Endothelial cell of umbilical vein (primary cell): ENCODE results near the gene IFT88. TPM values are rescaled to one million over a fixed set of nuclear protein-coding genes. Genes with fewer than 3 reads are reported as not detected.

Experiments
- BruUV-seq: library from RNA; stranded (reverse); fragments of 400-500 nt; replicated peaks from 2 replicates; lab custom pipeline; 2021; lab: Mats Ljungman, UMichigan
- CTCF ChIA-PET: fragments of 300-600, 350-600 bp; sonication (Branson Sonifier 250); formaldehyde crosslinking; loops from one replicate; lab custom pipeline; 2021; ENCODE audit warnings: antibody characterized with exemption, inconsistent platforms; lab: Charles Lee
- POLR2A ChIA-PET: fragments of 300-600, 350-600 bp; sonication (Branson Sonifier 250); formaldehyde crosslinking; loops from one replicate; lab custom pipeline; 2021; ENCODE audit warnings: antibody characterized with exemption, inconsistent platforms; lab: Charles Lee
- DNase-seq: peaks from one replicate; pipeline ENCODE4 v3.0.0-alpha.2; 2011; ENCODE audit warnings: low read depth, low spot score
- FAIRE-seq: peaks from 2 replicates; lab custom pipeline; 2011; peaks lifted over from hg19 to GRCh38; lab: Jason Lieb, UNC
- H2AFZ ChIP-seq: 2 replicates; pipeline ENCODE4 v1.6.0; 2012; ENCODE audit warnings: low read depth, low read length, control low read depth, inconsistent platforms
- H3K27ac ChIP-seq: 2 replicates; pipeline ENCODE4 v1.5.1; 2011; ENCODE audit warnings: low read depth, mild to moderate bottlenecking, control low read depth, low read length, moderate library complexity; ENCODE audit not compliant: insufficient read depth
- H3K27me3 ChIP-seq, 2 experiments: 2 replicates each; pipeline versions ENCODE4 v1.6.0 to v1.6.1; 2011; ENCODE audit warnings: low read length in 2 of 2, mixed read lengths in 1 of 2; ENCODE audit not compliant: control insufficient read depth in 2 of 2, insufficient read depth in 2 of 2
- H3K36me3 ChIP-seq, 2 experiments: 2 replicates in 1 of 2; 3 replicates in 1 of 2; pipeline ENCODE4 v1.5.1; 2011; ENCODE audit warnings: low read length in 2 of 2, mild to moderate bottlenecking in 1 of 2, moderate library complexity in 1 of 2; ENCODE audit not compliant: control insufficient read depth in 2 of 2, insufficient read depth in 2 of 2; ENCODE audit errors: extremely low read depth in 1 of 2
- H3K4me1 ChIP-seq: 3 replicates; pipeline ENCODE4 v1.5.1; 2011; ENCODE audit warnings: mild to moderate bottlenecking, low read length; ENCODE audit not compliant: control insufficient read depth, insufficient read depth; ENCODE audit errors: extremely low read depth
- H3K4me2 ChIP-seq: 2 replicates; pipeline ENCODE4 v1.6.1; 2011; ENCODE audit warnings: low read length, control low read depth, mixed read lengths; ENCODE audit not compliant: insufficient read depth
- H3K4me3 ChIP-seq, 3 experiments: fragments of 200-600 bp in 1 of 3; sonication (generic), shearing (Covaris generic) in 1 of 3; replicated peaks in 1 of 3; 2 replicates each; pipeline ENCODE4 v1.5.1; 2011 to 2016; ENCODE audit warnings: control low read depth in 3 of 3, low read length in 3 of 3, mild to moderate bottlenecking in 2 of 3, inconsistent platforms in 1 of 3, low read depth in 1 of 3, moderate library complexity in 1 of 3; ENCODE audit not compliant: insufficient read depth in 1 of 3
- H3K79me2 ChIP-seq: 2 replicates; pipeline ENCODE4 v1.6.0; 2012; ENCODE audit warnings: low read length, inconsistent platforms; ENCODE audit not compliant: control insufficient read depth, insufficient read depth
- H3K9ac ChIP-seq: replicated peaks from 2 replicates; pipeline ENCODE3; 2011; ENCODE audit warnings: low read length, control low read depth; ENCODE audit not compliant: insufficient read depth; ENCODE audit errors: extremely low read depth
- H3K9me1 ChIP-seq: replicated peaks from 3 replicates; pipeline ENCODE4 v1.6.0; 2011; ENCODE audit warnings: mild to moderate bottlenecking, low read length; ENCODE audit not compliant: control insufficient read depth, insufficient read depth; ENCODE audit errors: extremely low read depth
- H3K9me3 ChIP-seq: replicated peaks from 2 replicates; pipeline ENCODE4 v1.5.1; 2012; ENCODE audit warnings: low read length, inconsistent platforms; ENCODE audit not compliant: control insufficient read depth, insufficient read depth
- H4K20me1 ChIP-seq: replicated peaks from 2 replicates; pipeline ENCODE3; 2011; ENCODE audit warnings: mild to moderate bottlenecking, low read length; ENCODE audit not compliant: control insufficient read depth, insufficient read depth; ENCODE audit errors: extremely low read depth
- CTCF ChIP-seq, 2 donors: IDR thresholded peaks; 1 replicate in 1 of 2; 2 replicates in 1 of 2; pipeline ENCODE4 v1.5.1; 2011; ENCODE audit warnings: low read length in 2 of 2, mild to moderate bottlenecking in 2 of 2, moderate library complexity in 2 of 2, control low read depth in 1 of 2, inconsistent platforms in 1 of 2, low read depth in 1 of 2; ENCODE audit not compliant: insufficient read depth in 1 of 2; ENCODE audit errors: extremely low read depth in 1 of 2
- EZH2 ChIP-seq: IDR thresholded peaks from 2 replicates; pipeline ENCODE4 v1.6.1; 2012; ENCODE audit warnings: borderline replicate concordance, low read depth, mild to moderate bottlenecking, moderate library complexity, low read length, inconsistent platforms; ENCODE audit not compliant: severe bottlenecking
- FOS ChIP-seq: IDR thresholded peaks from 2 replicates; pipeline ENCODE4 v1.6.1; 2011; ENCODE audit warnings: mild to moderate bottlenecking, low read length, moderate library complexity, borderline replicate concordance; ENCODE audit not compliant: insufficient read depth
- GATA2 ChIP-seq: IDR thresholded peaks from 2 replicates; pipeline ENCODE4 v1.7.0; 2011; ENCODE audit warnings: low read depth, mild to moderate bottlenecking, moderate library complexity, mixed read lengths, low read length; ENCODE audit not compliant: insufficient read length, insufficient read depth
- JUN ChIP-seq: IDR thresholded peaks from 2 replicates; pipeline ENCODE4 v1.6.1; 2011; ENCODE audit warnings: borderline replicate concordance, low read depth; ENCODE audit not compliant: insufficient read length, insufficient read depth
- MAX ChIP-seq: IDR thresholded peaks from 2 replicates; pipeline ENCODE4 v1.6.1; 2011; ENCODE audit not compliant: insufficient read depth, insufficient read length
- MYC ChIP-seq: IDR thresholded peaks from one replicate; pipeline ENCODE4 v1.6.1; 2011; ENCODE audit warnings: mild to moderate bottlenecking, low read depth, low read length
- POLR2A ChIP-seq: IDR thresholded peaks from 2 replicates; pipeline ENCODE4 v1.6.1; 2012; ENCODE audit warnings: low read depth, mild to moderate bottlenecking, control low read depth, low read length
- POLR2AphosphoS5 ChIP-seq: IDR thresholded peaks from 2 replicates; pipeline ENCODE4 v1.6.1; 2012; ENCODE audit warnings: low read depth, mild to moderate bottlenecking, control low read depth, low read length, moderate library complexity; ENCODE audit not compliant: insufficient read depth
- dilution Hi-C: fragments of 300-500 bp; cut with MboI; formaldehyde crosslinking; loops from one replicate; pipeline ENCODE4 v1.15.0; 2019; ENCODE audit warnings: low sequenced_read_pairs; ENCODE audit not compliant: extremely low pct_ligation_motif_present
- intact Hi-C: fragments of 100-400 bp; cut with micrococcal nuclease; formaldehyde crosslinking; loops from one replicate; pipeline ENCODE4 v1.10.0; 2022
- polyA plus RNA-seq, 4 experiments: library from polyadenylated mRNA; depleted of rRNA in 3 of 4; stranded (reverse) in 3 of 4; unstranded in 1 of 4; fragments of >200 nt; gene quantifications; 2 replicates each; pipeline versions ENCODE4 v1.2.1 to v1.2.3, GENCODE V29; 2011 to 2012; ENCODE audit warnings: missing spikeins in 1 of 4
- total RNA-seq: library from RNA; stranded (reverse); gene quantifications from 2 replicates; pipeline ENCODE4 v1.2.3, GENCODE V29; 2021

The IFT88 gene
- total and polyA plus RNA-seq, 2 donors (not counting 3 experiments of a cell fraction or from before 2014, with no cell fraction given): 2.4 to 9.1 TPM

GRCh38 chr13:20608438-20609020 is 41.6 kb downstream of the IFT88 start:
- ChIA-PET CTCF (interaction anchor here (1.2 to 1.6 kb wide), 3 partner anchors 10 to 316 kb away, joined by 3 to 4 read pairs (median 3); no protein-coding TSS in a partner anchor), POLR2A (no interaction called here)
- peaks cover 18% of the 10 kb centered on the region for H3K4me1 ChIP-seq
- peak overlapping the region; percentile 65 for H3K27ac ChIP-seq
- DNase-seq (no peak), FAIRE-seq (no peak)
- dilution Hi-C loops (no loop called here), intact Hi-C loops (loop anchor here (5.0 kb wide), 1 partner anchor 41 kb away; the partner anchor contains the start of gene IFT88)
- H3K79me2 ChIP-seq: no peaks in the 10 kb centered on the region
- no peaks in the 10 kb centered on the region for H3K9me1 ChIP-seq
- no TSS peak for BruUV-seq
- H3K36me3 ChIP-seq: no peaks in the 10 kb centered on the region
- H3K9me3 ChIP-seq: no peaks in the 10 kb centered on the region
- peak overlapping the region; percentile 63 for H2AFZ ChIP-seq
- peak overlapping the region; percentile 26 for H3K9ac ChIP-seq
- no peaks in the 10 kb centered on the region for H3K27me3 ChIP-seq
- H4K20me1 ChIP-seq: no peaks in the 10 kb centered on the region
- H3K4me3 ChIP-seq: no peak overlapping the region
- no peak for TF ChIP-seq POLR2AphosphoS5
- no peak for TF ChIP-seq POLR2A
- no peak for TF ChIP-seq MAX
- no peak for TF ChIP-seq EZH2
- no peak for TF ChIP-seq CTCF (IDR thresholded peaks at IDR 0.05; ENCODE audit: extremely low read depth in 1 of 2, insufficient read depth in 1 of 2, low read depth in 1 of 2, low read length in 2 of 2)
- no peak for TF ChIP-seq JUN
- no peak for TF ChIP-seq FOS
- no peak for TF ChIP-seq MYC
- no peak for TF ChIP-seq GATA2
- H3K4me2 ChIP-seq: peak overlapping the region; percentile 20
